Glomerular endothelial cell (primary cell): ENCODE measurements around the gene MAP2K2. TPM values are rescaled to one million over a fixed set of nuclear protein-coding genes. Genes with fewer than 3 reads are reported as not detected.

Source experiments
- DNase-seq: peaks from one replicate; pipeline ENCODE4 v3.0.0-alpha.2; 2011; ENCODE audit warnings: low read depth, low spot score; ENCODE audit errors: extremely low read depth
- total RNA-seq: library from RNA; depleted of rRNA; stranded (reverse); fragments of >200 nt; gene quantifications from 2 replicates; pipeline ENCODE4 v1.2.3, GENCODE V29; 2015

The MAP2K2 gene
- total RNA-seq, 1 donor from 2014 or later = 139 TPM

DNA sequence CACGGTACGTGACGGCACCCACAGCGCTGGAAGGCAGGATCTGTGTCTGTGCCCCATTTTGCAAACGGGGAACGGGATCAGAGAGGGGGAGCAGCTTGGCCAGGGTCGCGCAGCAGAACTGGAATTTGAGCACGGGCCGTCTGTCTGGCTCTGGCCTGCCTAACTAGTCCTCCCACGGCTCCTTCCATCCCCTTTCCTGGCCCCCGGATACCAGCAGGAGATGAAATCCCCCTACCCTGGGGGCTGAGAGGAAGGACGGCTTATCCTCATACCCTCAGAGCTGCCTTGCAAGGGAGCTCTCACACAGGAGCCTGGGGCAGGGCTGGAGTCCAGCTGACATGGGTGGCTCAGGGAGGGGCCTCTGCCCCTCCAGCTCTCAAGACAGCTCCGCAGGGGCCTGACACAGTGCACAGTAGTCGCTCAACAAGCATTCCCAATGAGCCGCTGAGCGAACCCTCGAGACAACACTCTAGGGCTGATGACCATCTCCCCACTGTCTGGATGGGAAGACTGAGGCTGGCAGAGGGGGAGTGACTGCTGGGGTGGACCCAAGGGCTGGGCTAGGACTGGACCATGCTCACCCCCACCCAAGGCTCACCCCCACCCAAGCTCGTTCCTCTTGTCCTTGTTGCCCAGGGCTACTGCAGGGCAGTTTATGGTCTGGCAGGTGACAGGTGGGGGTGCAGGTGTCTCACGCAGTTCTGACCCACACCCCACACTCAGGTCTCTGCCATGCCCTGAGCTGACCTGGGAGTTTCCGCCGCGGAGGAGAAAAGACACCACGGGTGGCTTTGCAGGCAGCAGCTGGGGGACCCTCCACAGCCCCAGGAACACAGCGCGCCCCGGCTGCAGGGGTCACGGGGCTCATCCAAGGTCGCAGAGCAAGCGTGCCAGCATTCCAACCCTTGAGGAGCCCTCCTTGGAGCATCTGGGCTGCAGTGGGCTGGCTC lies 61.2 kb downstream of the MAP2K2 start:
- DNase-seq = no peak

GRCh38 chr19:4061683-4062418 lies 62.1 kb downstream of the MAP2K2 start:
- no peak for DNase-seq

GRCh38 chr19:4061178-4061682 lies 62.7 kb downstream of the MAP2K2 start:
- DNase-seq = no peak

DNA sequence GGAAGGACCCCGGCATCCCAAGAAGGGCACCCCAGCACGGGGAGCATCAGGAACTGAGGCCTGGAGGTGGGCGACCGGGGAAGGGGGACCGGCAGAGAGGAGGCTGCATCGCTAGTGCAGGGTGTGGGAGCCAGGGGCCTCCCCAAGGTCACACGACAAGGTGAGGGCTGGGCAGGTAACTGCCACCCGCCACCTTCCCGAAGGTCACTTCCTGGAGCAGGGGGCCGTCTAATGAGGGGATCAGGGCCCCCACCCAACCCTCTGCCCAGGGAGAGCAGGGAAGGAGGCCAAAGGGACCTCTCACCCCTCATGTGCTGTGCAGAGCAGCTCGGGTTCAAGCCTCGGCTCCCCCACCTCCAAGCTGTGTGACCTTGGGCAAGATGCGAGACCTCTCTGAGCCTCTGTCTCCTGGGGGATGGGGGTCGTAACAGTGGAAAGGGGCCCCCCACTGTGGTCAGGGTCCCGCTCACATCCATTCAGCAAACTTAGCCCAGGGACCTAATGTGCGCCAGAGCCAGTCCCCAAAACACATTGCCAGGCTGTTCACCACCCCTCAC lies 63.2 kb downstream of the MAP2K2 start:
- DNase-seq = no peak

GRCh38 chr19:4059891-4060620 lies 63.9 kb downstream of the MAP2K2 start:
- no peak for DNase-seq

GRCh38 chr19:4059453-4059871 lies 64.5 kb downstream of the MAP2K2 start:
- no peak for DNase-seq

DNA sequence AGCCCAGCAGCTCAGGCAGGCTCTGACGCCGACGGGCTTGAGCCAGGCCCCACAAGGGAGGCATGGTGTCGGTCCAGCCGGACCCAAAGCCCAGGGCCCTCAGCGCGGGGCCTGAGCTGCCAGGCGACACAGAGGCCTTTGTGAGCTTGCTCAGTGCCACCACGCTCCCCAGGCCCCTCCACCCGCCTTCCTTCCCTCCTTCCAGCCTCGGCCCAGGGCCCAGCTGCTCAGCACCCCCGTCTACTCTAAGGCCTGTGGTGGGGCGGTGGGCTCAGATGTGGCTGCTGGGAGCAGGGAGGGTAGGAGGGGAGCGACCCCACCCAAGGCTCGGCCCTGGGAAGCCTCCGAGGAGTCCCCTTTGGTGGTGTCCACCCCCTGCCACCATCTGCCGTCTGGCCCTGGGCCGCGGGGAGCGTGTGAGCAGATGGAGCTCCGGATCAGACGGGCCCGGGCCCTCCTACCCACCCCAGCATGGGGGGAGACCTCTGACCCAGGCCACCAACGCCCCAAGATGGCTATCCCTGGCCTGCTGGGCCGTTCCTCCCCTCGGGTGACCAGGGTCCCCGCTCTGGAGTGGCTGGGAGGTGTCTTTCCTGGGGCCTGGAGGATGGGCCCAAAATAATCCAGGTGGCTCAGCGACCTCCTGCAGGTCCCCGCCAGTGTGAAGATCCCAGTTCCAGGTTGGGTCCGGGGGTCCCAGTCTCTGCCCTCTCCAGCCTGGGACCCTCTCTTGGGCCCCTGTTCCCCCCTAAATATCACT lies 65.0 kb downstream of the MAP2K2 start:
- no peak for DNase-seq

- no peak for DNase-seq
Observed at GRCh38 chr19:4057931-4058692, 65.8 kb downstream of the MAP2K2 start.

DNA sequence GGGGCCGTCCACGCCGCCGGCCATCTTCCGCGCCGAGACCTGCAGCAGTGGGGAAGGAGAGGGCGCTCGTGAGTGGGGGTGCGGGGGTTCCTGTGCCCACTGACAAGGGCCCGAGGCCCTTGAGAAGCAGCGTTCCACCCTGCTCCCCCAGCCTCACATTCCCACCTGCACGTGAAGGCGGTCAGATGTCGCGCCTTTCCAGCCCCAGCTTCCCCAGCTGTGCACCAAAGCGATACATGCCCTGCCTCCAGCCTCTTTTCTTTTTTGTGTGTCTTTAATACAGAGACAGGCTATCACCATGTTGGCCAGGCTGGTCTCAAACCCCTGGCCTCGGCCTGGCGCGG lies 68.7 kb downstream of the MAP2K2 start:
- no peak for DNase-seq

DNA sequence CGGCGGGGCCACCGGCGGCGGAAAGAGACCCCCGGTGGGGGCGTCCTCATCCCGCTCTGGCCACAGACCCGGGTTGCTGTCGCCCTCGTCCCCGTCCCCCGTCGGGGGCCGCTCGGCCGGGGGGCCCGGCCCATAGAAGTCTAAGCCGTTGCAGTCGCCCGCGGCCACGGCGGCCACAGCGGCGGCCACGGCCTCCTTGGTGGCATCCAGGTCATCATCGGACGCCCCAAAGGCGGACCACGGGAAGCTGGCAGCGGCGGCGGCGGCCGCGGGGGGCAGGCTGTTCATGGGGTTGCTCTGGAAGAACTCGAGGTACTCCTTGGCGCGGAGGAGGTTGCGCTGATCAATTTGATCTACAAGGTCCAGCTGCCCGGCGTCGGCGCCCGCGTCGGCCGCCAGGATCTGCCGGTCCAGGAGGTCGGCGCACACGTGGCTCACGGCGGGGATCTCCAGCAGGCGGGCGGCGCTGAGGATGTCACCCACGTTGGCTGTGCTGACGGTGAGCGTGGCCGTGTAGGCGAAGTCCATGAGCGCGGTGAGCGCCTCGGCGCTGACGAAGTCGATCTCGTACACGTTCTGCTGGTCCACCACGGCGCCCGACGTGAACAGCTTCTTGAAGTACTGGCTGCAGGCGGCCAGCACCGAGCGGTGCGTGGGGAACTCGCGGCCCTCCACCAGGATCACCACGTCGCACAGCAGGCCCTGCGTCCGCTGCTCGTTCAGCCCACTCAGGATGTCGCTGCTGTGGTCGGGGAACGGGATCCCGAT lies 69.3 kb downstream of the MAP2K2 start:
- no peak for DNase-seq

GRCh38 chr19:4053423-4054324 lies 70.2 kb downstream of the MAP2K2 start:
- no peak for DNase-seq

- no peak for DNase-seq
Observed at GRCh38 chr19:4052993-4053422, 70.9 kb downstream of the MAP2K2 start.

GRCh38 chr19:4052114-4052992 lies 71.6 kb downstream of the MAP2K2 start:
- DNase-seq = no peak

GRCh38 chr19:4051175-4052101 lies 72.5 kb downstream of the MAP2K2 start:
- no peak for DNase-seq

GRCh38 chr19:4049432-4049831 lies 74.5 kb downstream of the MAP2K2 start:
- no peak for DNase-seq
